H1 (cell line): Measurements from ENCODE around the gene SEC24B. TPM values are rescaled to one million over a fixed set of nuclear protein-coding genes. Genes with fewer than 3 reads are reported as not detected.

Experiments
- CBX5 ChIP-seq: fragments of 300-800, 300-1000 bp; sonication (generic); IDR thresholded peaks from 2 replicates; pipeline ENCODE4 v1.7.1; 2016; ENCODE audit warnings: antibody characterized with exemption, low read length, low read depth
- NANOG ChIP-seq: IDR thresholded peaks from 2 replicates; pipeline ENCODE4 v1.6.1; 2011; ENCODE audit warnings: low read length, low read depth, mild to moderate bottlenecking, inconsistent platforms; ENCODE audit not compliant: insufficient read depth, poor library complexity, severe bottlenecking
- RXRA ChIP-seq: IDR thresholded peaks from 2 replicates; pipeline ENCODE4 v1.6.1; 2011; ENCODE audit warnings: low read depth, mild to moderate bottlenecking, low read length, moderate library complexity; ENCODE audit not compliant: insufficient read depth
- polyA plus RNA-seq, 7 experiments: library from polyadenylated mRNA; depleted of rRNA in 3 of 7; stranded (reverse) in 5 of 7; unstranded in 2 of 7; fragments of >200 nt in 5 of 7; fragments of 200-250 nt in 2 of 7; gene quantifications; 1 replicate in 5 of 7; 2 replicates in 1 of 7; 4 replicates in 1 of 7; pipeline versions ENCODE4 v1.2.1 to v1.2.3, GENCODE V29; 2011 to 2013; ENCODE audit warnings: missing spikeins in 2 of 7, mixed read lengths in 2 of 7
- total RNA-seq: library from RNA; stranded (reverse); fragmentation: NEBNext Ultra II Directional; extraction: Animal tissue kit (Norgen Biotek cat#: 25700); gene quantifications from 2 replicates; pipeline ENCODE4 v1.2.1, GENCODE V29; 2021

SEC24B gene
- total and polyA plus RNA-seq, 2 of the 8 experiments (the other 6 are each of a cell fraction or from before 2014, with no cell fraction given) = 25.6 to 30.9 TPM

DNA sequence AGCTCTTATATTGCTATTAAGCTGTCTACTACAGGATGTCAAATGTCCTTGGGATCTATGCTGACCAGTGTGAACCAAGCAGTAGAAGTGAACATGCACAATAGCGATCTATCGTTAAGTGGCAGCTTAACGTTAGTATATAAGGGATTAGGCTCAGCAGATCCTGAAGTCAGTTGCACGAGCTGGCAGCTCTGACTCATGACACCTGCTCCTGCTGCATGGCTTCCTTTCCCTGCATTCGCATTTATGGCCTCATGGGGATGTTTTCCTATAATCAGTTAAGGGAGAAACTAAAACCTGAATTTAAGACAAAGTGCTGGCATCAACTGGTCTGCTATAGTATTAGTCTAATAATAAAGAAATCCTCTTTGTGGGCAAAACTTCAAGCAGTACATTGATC is 113.8 kb downstream of the SEC24B start (continued):
- TF ChIP-seq NANOG = no peak
- TF ChIP-seq CBX5 = no peak
- TF ChIP-seq RXRA = no peak
